GM19099 (cell line): ENCODE results near the gene HIRA.

ENCODE experiments used
- POLR2A ChIP-seq: IDR thresholded peaks from 3 replicates; pipeline ENCODE4 v1.6.1; 2011; ENCODE audit warnings: low read depth; ENCODE audit not compliant: insufficient read length; ENCODE audit errors: extremely low read depth

HIRA gene

DNA sequence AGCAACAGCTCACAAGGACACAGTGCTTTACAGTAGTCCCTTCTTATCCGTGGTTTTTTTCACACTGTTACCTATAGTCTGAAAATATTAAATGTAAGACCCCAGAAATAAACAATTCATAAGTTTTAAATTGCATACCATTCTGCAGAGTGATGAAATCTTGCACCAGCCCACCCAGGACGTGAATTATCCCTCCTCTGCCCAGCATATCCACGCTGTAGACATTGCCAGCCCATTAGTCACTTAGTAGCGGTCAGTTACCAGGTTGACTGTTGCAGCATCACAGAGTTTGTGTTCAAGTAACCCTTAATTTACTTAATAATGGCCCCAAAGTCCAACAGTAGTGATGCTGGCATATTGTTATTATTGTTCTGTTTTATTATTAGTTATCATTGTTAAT, 143.6 kb downstream of the HIRA start:
- TF ChIP-seq POLR2A: no peak

- no peak for TF ChIP-seq POLR2A
Measured at GRCh38 chr22:19287076-19287707, 144.3 kb downstream of the HIRA start.

DNA sequence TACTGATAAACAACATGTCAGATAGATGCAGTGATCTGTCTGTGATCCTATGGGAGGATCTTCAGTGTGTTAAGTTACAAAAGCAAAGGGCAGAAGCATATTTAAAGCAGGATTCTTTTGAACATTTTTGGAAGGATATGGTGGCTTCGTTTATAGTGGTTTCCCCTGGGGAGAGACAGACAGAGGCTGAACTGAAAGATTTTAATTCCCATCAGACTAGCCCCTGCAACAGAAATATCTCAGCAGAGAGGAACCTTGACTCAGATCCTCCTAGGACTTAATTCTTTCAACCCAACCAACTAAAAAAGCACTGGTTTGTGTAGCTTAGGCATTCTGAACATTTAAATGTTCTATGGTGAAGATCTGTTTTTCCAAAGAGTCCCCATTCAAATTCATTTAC, 145.7 kb downstream of the HIRA start:
- no peak for TF ChIP-seq POLR2A
